WERI-Rb-1 (cell line): Measurements from ENCODE around the gene EPN3.
A peak's percentile ranks its signal among the peaks of the same experiment; 100 is the strongest.

Source experiments
- DNase-seq: peaks from one replicate; pipeline ENCODE4 v3.0.0-alpha.2; 2020
- H3K27ac ChIP-seq: fragments of 250-450 bp; sonication (Bioruptor Pico); 2 replicates; pipeline ENCODE4 v1.5.1; 2020; ENCODE audit warnings: mild to moderate bottlenecking, moderate library complexity
- H3K27me3 ChIP-seq: fragments of 250-450 bp; sonication (Bioruptor Pico); 2 replicates; pipeline ENCODE4 v1.5.1; 2021; ENCODE audit warnings: mild to moderate bottlenecking, low read depth, moderate library complexity; ENCODE audit not compliant: insufficient read depth, severe bottlenecking
- H3K36me3 ChIP-seq: fragments of 250-450 bp; sonication (Bioruptor Pico); 2 replicates; pipeline ENCODE4 v1.5.1; 2020; ENCODE audit warnings: mild to moderate bottlenecking, moderate library complexity
- H3K4me3 ChIP-seq: 2 replicates; pipeline ENCODE4 v1.5.1; 2011; ENCODE audit warnings: low read depth, mild to moderate bottlenecking, control low read depth, low read length
- H3K9me3 ChIP-seq: fragments of 250-450 bp; sonication (Bioruptor Pico); 2 replicates; pipeline ENCODE4 v1.5.1; 2021; ENCODE audit warnings: mild to moderate bottlenecking, moderate library complexity; ENCODE audit not compliant: severe bottlenecking
- TF ChIP-seq, protein P1 (sequence below): IDR thresholded peaks from 2 replicates; pipeline ENCODE4 v1.5.1; 2011; ENCODE audit warnings: low read depth, mild to moderate bottlenecking, control low read depth, inconsistent platforms, low read length

The EPN3 gene

GRCh38 chr17:50545311-50545710, 12.8 kb downstream of the EPN3 start:
- Histone ChIP-seq H3K27ac (no peak overlapping the region), H3K36me3 (peaks cover 2% of the 10 kb centered on the region), H3K9me3 (no peaks in the 10 kb centered on the region), H3K27me3 (no peaks in the 10 kb centered on the region), H3K4me3 (no peak overlapping the region)
- TF ChIP-seq, protein P1, sequence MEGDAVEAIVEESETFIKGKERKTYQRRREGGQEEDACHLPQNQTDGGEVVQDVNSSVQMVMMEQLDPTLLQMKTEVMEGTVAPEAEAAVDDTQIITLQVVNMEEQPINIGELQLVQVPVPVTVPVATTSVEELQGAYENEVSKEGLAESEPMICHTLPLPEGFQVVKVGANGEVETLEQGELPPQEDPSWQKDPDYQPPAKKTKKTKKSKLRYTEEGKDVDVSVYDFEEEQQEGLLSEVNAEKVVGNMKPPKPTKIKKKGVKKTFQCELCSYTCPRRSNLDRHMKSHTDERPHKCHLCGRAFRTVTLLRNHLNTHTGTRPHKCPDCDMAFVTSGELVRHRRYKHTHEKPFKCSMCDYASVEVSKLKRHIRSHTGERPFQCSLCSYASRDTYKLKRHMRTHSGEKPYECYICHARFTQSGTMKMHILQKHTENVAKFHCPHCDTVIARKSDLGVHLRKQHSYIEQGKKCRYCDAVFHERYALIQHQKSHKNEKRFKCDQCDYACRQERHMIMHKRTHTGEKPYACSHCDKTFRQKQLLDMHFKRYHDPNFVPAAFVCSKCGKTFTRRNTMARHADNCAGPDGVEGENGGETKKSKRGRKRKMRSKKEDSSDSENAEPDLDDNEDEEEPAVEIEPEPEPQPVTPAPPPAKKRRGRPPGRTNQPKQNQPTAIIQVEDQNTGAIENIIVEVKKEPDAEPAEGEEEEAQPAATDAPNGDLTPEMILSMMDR: no peak
- no peak for DNase-seq

GRCh38 chr17:50546701-50547034, 14.1 kb downstream of the EPN3 start:
- TF ChIP-seq, protein P1: no peak
- DNase-seq: no peak
- H3K27me3 ChIP-seq: no peaks in the 10 kb centered on the region
- H3K27ac ChIP-seq: no peak overlapping the region
- no peaks in the 10 kb centered on the region for H3K9me3 ChIP-seq
- peaks cover 6% of the 10 kb centered on the region for H3K36me3 ChIP-seq
- no peak overlapping the region for H3K4me3 ChIP-seq

GRCh38 chr17:50547035-50547735, 14.7 kb downstream of the EPN3 start, which contains the start of gene SPATA20:
Gene SPATA20 (plus strand): TSS chr17:50547174. CDS start chr17:50547209, 35 bp downstream.
- H3K9me3 ChIP-seq: no peaks in the 10 kb centered on the region
- H3K36me3 ChIP-seq: peaks cover 6% of the 10 kb centered on the region
- peak; percentile 96 for DNase-seq
- no peaks in the 10 kb centered on the region for H3K27me3 ChIP-seq
- peak within 1 kb of the TSS; percentile 37 for H3K4me3 ChIP-seq
- TF ChIP-seq, protein P1: peak; percentile 100
- peak within 1 kb of the TSS; percentile 77 for H3K27ac ChIP-seq

DNA sequence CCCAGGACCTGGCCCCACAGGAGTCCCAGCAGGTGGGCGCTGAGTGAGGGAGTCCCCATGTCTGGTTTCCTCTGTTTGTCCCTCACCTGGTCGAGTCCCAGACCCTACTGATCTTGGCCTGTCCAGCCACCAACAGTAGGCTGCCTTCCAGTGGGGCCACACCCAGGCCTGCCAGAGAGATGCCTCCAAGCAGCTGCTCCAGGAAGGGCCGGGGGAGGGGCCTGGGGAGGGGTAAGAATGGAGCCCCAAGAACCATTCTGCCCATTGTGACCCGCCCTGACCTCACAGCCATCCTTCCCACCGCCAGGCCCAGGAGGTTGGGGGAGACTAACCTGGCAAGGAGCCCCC, 15.2 kb downstream of the EPN3 start:
- Histone ChIP-seq H3K9me3 (no peaks in the 10 kb centered on the region), H3K27ac (peak overlapping the region; percentile 77), H3K4me3 (no peak overlapping the region), H3K36me3 (peaks cover 6% of the 10 kb centered on the region), H3K27me3 (no peaks in the 10 kb centered on the region)
- DNase-seq: no peak
- TF ChIP-seq, protein P1: no peak

- Histone ChIP-seq H3K36me3 (peaks cover 6% of the 10 kb centered on the region), H3K27me3 (no peaks in the 10 kb centered on the region), H3K27ac (no peak overlapping the region), H3K4me3 (no peak overlapping the region), H3K9me3 (no peaks in the 10 kb centered on the region)
- no peak for DNase-seq
- TF ChIP-seq, protein P1: no peak
Observed at GRCh38 chr17:50548831-50549230, 16.3 kb downstream of the EPN3 start.
